ENCODE data around the gene OSTN. TPM values are rescaled to one million over a fixed set of nuclear protein-coding genes. Genes with fewer than 3 reads are reported as not detected.

Gene OSTN
- total and polyA plus RNA-seq, 2 experiments from 2014 or later = not detected

DNA sequence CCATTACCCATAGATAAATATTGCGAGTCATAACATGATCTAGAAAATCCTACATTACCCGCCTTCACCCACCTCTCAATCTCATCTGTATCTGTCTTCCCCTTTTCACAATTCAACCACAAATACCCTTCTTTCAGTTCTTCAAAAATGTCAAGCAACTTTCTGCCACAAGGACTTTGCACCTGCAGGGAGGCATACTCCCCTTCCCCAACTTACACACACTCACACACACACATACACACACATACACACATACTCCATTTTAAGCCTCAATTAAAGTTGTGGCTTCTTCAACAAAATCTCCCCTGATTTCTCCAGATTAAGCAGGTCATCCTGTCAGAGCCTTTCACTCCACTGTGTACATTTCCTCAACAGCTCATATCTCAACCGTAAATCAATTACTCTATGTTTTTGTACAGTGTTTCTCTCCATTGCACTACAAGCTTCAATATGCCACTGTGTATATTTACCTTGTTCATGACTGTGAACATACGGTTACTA lies 97.0 kb downstream of the OSTN start:
- ATAC-seq (no peak), DNase-seq (ENCODE audit: low spot score) (no peak)
- no peaks in the 10 kb centered on the region; the same call in 1 of the 2 replicates for H3K4me1 ChIP-seq (ENCODE audit: insufficient read depth)
- H3K4me3 ChIP-seq = no peak overlapping the region
- Mint-ChIP-seq H3K27ac (no peak overlapping the region), H3K27me3 (ENCODE audit: insufficient read depth, low read depth, poor library complexity) (peaks cover 7% of the 10 kb centered on the region), H3K36me3 (ENCODE audit: low read depth) (no peaks in the 10 kb centered on the region), H3K4me1 (peaks cover 7% of the 10 kb centered on the region), H3K4me3 (no peak overlapping the region), H3K9me3 (no peaks in the 10 kb centered on the region)
- H3K9me2 ChIP-seq (ENCODE audit: insufficient read depth) = no peaks in the 10 kb centered on the region
- H3K27me3 ChIP-seq (ENCODE audit: insufficient read depth) = no peaks in the 10 kb centered on the region
- no peak overlapping the region for H3K4me2 ChIP-seq
- H4K20me1 ChIP-seq (replicated peaks; ENCODE audit: insufficient read depth) = no peaks in the 10 kb centered on the region
- no peaks in the 10 kb centered on the region for H3K36me3 ChIP-seq (ENCODE audit: insufficient read depth)
- no peak for TF ChIP-seq EZH2 (IDR thresholded peaks at IDR 0.05; ENCODE audit: low read depth, unreplicated experiment)
- TF ChIP-seq, protein P1, sequence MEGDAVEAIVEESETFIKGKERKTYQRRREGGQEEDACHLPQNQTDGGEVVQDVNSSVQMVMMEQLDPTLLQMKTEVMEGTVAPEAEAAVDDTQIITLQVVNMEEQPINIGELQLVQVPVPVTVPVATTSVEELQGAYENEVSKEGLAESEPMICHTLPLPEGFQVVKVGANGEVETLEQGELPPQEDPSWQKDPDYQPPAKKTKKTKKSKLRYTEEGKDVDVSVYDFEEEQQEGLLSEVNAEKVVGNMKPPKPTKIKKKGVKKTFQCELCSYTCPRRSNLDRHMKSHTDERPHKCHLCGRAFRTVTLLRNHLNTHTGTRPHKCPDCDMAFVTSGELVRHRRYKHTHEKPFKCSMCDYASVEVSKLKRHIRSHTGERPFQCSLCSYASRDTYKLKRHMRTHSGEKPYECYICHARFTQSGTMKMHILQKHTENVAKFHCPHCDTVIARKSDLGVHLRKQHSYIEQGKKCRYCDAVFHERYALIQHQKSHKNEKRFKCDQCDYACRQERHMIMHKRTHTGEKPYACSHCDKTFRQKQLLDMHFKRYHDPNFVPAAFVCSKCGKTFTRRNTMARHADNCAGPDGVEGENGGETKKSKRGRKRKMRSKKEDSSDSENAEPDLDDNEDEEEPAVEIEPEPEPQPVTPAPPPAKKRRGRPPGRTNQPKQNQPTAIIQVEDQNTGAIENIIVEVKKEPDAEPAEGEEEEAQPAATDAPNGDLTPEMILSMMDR (conservative IDR thresholded peaks at IDR 0.05; ENCODE audit: low read depth in 2 of 2) = no peak
- H2AFZ ChIP-seq = no peak overlapping the region
- no peaks in the 10 kb centered on the region for H3F3A ChIP-seq (replicated peaks; ENCODE audit: low read depth)
- H3K27ac ChIP-seq (ENCODE audit: low read depth) = no peak overlapping the region
- H3K79me2 ChIP-seq (replicated peaks; ENCODE audit: insufficient read depth) = no peaks in the 10 kb centered on the region

DNA sequence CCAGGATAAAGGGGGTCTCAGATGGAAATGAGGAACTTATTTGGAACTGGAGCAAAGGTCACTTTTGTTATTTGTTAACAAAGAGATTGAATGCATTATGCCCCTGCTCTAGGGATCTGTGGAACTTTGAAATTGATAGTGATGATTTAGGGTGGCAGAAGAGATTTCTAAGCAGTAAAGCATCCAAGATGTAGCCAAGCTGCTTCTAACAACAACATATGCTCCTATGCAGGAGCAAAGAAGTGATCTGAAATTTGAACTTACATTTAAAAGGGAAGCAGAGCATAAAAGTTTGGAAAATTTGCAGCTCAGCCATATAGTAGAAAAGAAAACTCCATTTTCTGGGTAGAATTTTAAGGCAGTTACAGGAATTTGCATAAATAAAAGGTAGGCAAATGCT lies 99.8 kb downstream of the OSTN start:
- H3K4me1 ChIP-seq (ENCODE audit: insufficient read depth) = peaks cover 12% of the 10 kb centered on the region
- Mint-ChIP-seq H3K27ac (no peak overlapping the region), H3K4me3 (no peak overlapping the region), H3K4me1 (peaks cover 22% of the 10 kb centered on the region), H3K27me3 (ENCODE audit: insufficient read depth, low read depth, poor library complexity) (peaks cover 5% of the 10 kb centered on the region), H3K36me3 (ENCODE audit: low read depth) (no peaks in the 10 kb centered on the region), H3K9me3 (no peaks in the 10 kb centered on the region)
- no peak overlapping the region for H2AFZ ChIP-seq
- DNase-seq (ENCODE audit: low spot score) = no peak
- no peaks in the 10 kb centered on the region for H4K20me1 ChIP-seq (replicated peaks; ENCODE audit: insufficient read depth)
- no peaks in the 10 kb centered on the region for H3K36me3 ChIP-seq (ENCODE audit: insufficient read depth)
- H3K79me2 ChIP-seq (replicated peaks; ENCODE audit: insufficient read depth) = no peaks in the 10 kb centered on the region
- H3K4me3 ChIP-seq = no peak overlapping the region
- H3K27me3 ChIP-seq (ENCODE audit: insufficient read depth) = no peaks in the 10 kb centered on the region
- no peak overlapping the region for H3K27ac ChIP-seq (ENCODE audit: low read depth)
- H3K9me2 ChIP-seq (ENCODE audit: insufficient read depth) = no peaks in the 10 kb centered on the region
- ATAC-seq = no peak
- H3F3A ChIP-seq (replicated peaks; ENCODE audit: low read depth) = no peaks in the 10 kb centered on the region
- H3K4me2 ChIP-seq = no peak overlapping the region
- TF ChIP-seq, protein P2, sequence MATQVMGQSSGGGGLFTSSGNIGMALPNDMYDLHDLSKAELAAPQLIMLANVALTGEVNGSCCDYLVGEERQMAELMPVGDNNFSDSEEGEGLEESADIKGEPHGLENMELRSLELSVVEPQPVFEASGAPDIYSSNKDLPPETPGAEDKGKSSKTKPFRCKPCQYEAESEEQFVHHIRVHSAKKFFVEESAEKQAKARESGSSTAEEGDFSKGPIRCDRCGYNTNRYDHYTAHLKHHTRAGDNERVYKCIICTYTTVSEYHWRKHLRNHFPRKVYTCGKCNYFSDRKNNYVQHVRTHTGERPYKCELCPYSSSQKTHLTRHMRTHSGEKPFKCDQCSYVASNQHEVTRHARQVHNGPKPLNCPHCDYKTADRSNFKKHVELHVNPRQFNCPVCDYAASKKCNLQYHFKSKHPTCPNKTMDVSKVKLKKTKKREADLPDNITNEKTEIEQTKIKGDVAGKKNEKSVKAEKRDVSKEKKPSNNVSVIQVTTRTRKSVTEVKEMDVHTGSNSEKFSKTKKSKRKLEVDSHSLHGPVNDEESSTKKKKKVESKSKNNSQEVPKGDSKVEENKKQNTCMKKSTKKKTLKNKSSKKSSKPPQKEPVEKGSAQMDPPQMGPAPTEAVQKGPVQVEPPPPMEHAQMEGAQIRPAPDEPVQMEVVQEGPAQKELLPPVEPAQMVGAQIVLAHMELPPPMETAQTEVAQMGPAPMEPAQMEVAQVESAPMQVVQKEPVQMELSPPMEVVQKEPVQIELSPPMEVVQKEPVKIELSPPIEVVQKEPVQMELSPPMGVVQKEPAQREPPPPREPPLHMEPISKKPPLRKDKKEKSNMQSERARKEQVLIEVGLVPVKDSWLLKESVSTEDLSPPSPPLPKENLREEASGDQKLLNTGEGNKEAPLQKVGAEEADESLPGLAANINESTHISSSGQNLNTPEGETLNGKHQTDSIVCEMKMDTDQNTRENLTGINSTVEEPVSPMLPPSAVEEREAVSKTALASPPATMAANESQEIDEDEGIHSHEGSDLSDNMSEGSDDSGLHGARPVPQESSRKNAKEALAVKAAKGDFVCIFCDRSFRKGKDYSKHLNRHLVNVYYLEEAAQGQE (IDR thresholded peaks at IDR 0.05; ENCODE audit: unreplicated experiment) = no peak
- TF ChIP-seq, protein P3, sequence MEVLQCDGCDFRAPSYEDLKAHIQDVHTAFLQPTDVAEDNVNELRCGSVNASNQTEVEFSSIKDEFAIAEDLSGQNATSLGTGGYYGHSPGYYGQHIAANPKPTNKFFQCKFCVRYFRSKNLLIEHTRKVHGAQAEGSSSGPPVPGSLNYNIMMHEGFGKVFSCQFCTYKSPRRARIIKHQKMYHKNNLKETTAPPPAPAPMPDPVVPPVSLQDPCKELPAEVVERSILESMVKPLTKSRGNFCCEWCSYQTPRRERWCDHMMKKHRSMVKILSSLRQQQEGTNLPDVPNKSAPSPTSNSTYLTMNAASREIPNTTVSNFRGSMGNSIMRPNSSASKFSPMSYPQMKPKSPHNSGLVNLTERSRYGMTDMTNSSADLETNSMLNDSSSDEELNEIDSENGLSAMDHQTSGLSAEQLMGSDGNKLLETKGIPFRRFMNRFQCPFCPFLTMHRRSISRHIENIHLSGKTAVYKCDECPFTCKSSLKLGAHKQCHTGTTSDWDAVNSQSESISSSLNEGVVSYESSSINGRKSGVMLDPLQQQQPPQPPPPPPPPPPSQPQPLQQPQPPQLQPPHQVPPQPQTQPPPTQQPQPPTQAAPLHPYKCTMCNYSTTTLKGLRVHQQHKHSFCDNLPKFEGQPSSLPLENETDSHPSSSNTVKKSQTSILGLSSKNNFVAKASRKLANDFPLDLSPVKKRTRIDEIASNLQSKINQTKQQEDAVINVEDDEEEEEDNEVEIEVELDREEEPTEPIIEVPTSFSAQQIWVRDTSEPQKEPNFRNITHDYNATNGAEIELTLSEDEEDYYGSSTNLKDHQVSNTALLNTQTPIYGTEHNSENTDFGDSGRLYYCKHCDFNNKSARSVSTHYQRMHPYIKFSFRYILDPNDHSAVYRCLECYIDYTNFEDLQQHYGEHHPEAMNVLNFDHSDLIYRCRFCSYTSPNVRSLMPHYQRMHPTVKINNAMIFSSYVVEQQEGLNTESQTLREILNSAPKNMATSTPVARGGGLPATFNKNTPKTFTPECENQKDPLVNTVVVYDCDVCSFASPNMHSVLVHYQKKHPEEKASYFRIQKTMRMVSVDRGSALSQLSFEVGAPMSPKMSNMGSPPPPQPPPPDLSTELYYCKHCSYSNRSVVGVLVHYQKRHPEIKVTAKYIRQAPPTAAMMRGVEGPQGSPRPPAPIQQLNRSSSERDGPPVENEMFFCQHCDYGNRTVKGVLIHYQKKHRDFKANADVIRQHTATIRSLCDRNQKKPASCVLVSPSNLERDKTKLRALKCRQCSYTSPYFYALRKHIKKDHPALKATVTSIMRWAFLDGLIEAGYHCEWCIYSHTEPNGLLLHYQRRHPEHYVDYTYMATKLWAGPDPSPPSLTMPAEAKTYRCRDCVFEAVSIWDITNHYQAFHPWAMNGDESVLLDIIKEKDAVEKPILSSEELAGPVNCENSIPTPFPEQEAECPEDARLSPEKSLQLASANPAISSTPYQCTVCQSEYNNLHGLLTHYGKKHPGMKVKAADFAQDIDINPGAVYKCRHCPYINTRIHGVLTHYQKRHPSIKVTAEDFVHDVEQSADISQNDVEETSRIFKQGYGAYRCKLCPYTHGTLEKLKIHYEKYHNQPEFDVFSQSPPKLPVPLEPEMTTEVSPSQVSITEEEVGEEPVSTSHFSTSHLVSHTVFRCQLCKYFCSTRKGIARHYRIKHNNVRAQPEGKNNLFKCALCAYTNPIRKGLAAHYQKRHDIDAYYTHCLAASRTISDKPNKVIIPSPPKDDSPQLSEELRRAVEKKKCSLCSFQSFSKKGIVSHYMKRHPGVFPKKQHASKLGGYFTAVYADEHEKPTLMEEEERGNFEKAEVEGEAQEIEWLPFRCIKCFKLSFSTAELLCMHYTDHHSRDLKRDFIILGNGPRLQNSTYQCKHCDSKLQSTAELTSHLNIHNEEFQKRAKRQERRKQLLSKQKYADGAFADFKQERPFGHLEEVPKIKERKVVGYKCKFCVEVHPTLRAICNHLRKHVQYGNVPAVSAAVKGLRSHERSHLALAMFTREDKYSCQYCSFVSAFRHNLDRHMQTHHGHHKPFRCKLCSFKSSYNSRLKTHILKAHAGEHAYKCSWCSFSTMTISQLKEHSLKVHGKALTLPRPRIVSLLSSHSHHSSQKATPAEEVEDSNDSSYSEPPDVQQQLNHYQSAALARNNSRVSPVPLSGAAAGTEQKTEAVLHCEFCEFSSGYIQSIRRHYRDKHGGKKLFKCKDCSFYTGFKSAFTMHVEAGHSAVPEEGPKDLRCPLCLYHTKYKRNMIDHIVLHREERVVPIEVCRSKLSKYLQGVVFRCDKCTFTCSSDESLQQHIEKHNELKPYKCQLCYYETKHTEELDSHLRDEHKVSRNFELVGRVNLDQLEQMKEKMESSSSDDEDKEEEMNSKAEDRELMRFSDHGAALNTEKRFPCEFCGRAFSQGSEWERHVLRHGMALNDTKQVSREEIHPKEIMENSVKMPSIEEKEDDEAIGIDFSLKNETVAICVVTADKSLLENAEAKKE (CRISPR knock-in tag; IDR thresholded peaks at IDR 0.05) = no peak
- TF ChIP-seq NANOG (IDR thresholded peaks at IDR 0.05; ENCODE audit: borderline replicate concordance) (no peak), POLR2AphosphoS5 (IDR thresholded peaks at IDR 0.05; ENCODE audit: low read depth) (no peak), EZH2 (IDR thresholded peaks at IDR 0.05; ENCODE audit: low read depth, unreplicated experiment) (no peak), ZNF114 (CRISPR knock-in tag; IDR thresholded peaks at IDR 0.05) (no peak), JUNB (IDR thresholded peaks at IDR 0.05; ENCODE audit: unreplicated experiment) (no peak)
- TF ChIP-seq, protein P4, sequence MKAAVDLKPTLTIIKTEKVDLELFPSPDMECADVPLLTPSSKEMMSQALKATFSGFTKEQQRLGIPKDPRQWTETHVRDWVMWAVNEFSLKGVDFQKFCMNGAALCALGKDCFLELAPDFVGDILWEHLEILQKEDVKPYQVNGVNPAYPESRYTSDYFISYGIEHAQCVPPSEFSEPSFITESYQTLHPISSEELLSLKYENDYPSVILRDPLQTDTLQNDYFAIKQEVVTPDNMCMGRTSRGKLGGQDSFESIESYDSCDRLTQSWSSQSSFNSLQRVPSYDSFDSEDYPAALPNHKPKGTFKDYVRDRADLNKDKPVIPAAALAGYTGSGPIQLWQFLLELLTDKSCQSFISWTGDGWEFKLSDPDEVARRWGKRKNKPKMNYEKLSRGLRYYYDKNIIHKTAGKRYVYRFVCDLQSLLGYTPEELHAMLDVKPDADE (IDR thresholded peaks at IDR 0.05) = no peak

All from GM23338 (cell line).